NCI-H2081 treated with DMSO at 0.1 percent for 48 hours (cell line): Measurements from ENCODE around the gene SNRPA.
A peak's percentile ranks its signal among the peaks of the same experiment; 100 is the strongest.
"Not testable (repeated sequence)": the region's sequence is repeated elsewhere in the genome, so short reads cannot be mapped to it uniquely, and the experiment has no call there.

Experiments used
- DNase-seq: peaks from one replicate; lab custom pipeline; 2025; lab: John Stamatoyannopoulos, UW

SNRPA gene

DNA sequence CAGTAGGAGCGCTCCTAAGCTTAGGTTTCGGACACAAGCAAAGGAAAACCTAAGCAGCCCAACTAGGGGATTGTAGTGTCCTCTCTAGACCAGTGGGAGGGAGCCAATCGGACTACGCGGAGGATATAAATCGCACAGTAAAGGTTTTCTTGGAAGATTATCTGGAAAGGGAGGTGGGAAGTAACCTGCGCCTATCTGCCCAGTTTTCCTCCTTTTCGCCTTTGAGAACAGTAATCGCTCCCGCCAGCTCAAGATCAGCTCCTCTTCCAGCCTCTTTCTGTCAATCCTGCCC, 26.6 kb downstream of the SNRPA start:
- no peak for DNase-seq

DNA sequence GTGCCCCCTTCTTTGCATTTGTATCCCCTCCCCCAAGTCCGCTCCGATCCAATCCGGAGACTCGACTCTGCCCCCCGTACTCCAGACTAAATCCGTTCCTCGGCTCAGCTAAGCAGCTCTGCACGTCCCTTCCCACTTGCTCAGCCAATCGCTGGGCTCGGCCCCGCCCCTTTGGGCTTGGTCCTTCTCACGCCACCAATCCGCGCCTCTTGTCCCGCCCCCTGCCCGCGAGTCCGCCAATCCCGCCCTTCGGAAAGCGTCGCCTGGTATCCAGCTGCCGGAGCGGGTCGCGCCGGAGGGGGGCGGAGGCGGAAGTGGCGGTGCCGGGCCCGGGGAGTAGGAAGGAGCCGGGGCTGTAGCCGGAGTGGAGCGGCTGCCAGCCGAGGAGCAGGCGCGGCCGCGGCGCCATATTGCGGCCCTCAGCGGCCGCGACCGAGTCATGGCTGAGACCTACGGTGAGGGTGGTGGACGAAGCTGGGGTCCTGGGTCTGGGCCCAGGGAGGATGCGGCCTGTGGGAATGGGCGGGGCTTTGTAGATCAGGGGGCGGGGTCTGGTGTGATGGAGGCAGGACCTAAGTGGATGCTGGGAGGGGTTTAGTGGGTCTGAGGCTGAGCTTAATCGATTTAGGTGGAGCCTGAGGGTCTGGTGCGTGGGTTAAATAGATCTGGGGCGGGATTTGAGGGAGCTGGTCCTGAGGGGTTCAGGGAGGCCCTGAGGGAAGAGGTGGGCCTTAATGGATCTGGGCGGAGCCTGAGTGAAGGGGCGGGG, 27.1 kb downstream of the SNRPA start, which contains the start of gene RAB4B:
Gene RAB4B, plus strand, starts transcription at position 311 of the 769 bp plus-strand sequence. Its CDS starts 129 bp downstream, at position 440.
- DNase-seq: peak; percentile 94

GRCh38 chr19:40778706-40779284, 27.8 kb downstream of the SNRPA start:
- DNase-seq: no peak

GRCh38 chr19:40780582-40780981, 29.6 kb downstream of the SNRPA start:
- DNase-seq: no peak

DNA sequence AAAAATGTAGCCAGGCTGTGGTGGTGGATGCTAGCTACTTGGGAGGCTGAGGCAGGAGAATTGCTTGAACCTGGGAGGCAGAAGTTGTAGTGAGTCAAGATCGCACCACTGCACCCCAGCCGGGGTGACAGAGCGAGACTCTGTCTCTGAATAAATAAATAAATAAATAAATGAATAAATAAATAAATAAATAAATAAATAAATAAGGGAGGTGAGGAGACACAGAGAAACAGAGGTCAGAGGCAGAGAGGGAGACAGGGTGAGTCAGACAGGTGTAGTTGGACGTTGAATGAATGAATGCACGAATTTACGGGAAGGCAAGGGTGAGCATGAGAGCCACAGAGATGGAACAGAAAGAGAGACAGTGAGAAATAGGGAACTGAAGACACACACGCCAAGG, 30.1 kb downstream of the SNRPA start:
- DNase-seq: no peak

- no peak for DNase-seq
These were observed 32.7 kb downstream of the SNRPA start for GRCh38 chr19:40783711-40784110.

- not testable (repeated sequence) for DNase-seq
These were observed 33.1 kb downstream of the SNRPA start for GRCh38 chr19:40784146-40784545.

GRCh38 chr19:40785526-40785925, 34.5 kb downstream of the SNRPA start:
- no peak for DNase-seq

GRCh38 chr19:40786060-40787037, 35.3 kb downstream of the SNRPA start:
- no peak for DNase-seq

DNA sequence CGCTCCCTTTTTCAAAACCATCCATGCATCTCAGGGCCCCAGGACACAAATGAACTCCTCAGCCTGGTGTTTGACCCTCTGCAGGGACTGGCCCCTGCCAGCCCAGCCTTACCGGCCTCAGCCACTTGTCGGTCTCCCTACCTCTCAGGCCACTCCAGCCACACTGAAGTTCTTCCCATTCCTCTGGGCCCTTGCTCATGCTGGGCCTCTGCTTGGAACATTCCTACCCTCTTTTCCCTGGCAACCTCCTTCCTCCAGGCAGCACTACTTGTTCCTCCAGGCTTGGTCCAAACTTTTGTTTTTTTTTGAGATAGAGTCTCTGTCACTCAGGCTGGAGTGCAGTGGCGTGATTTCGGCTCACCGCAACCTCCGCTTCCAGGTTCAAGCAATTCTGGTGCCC, 40.3 kb downstream of the SNRPA start:
- DNase-seq: no peak

DNA sequence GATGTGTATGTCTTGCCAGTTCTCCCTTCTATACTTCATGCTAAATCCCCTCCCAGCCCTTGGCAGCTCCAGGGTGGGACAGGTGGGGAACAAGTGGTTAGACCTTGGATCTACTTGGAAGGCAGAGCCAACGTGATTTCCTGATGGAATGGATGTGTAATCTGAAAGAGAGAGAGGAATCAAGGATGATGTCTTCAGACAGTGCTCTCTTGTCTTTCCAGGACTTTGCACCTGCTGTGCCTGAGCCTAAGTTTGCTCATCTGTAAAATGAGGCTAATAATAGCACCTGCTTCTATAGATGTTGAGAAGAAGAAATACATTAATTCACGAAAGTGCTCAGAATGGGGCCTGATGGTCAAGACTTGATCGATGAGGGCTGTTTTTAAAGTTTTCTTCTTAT, 41.0 kb downstream of the SNRPA start:
- DNase-seq: no peak

- DNase-seq: no peak
These were observed 46.4 kb downstream of the SNRPA start for GRCh38 chr19:40797166-40797962.

- DNase-seq: no peak
These were observed 47.1 kb downstream of the SNRPA start for GRCh38 chr19:40797963-40798682.

- peak; percentile 86 for DNase-seq
These were observed 47.9 kb downstream of the SNRPA start, which contains the start of gene EGLN2 for GRCh38 chr19:40798683-40799557. Gene EGLN2, plus strand, starts transcription at chr19:40799191. Its CDS starts 1,382 bp downstream, at chr19:40800573.

DNA sequence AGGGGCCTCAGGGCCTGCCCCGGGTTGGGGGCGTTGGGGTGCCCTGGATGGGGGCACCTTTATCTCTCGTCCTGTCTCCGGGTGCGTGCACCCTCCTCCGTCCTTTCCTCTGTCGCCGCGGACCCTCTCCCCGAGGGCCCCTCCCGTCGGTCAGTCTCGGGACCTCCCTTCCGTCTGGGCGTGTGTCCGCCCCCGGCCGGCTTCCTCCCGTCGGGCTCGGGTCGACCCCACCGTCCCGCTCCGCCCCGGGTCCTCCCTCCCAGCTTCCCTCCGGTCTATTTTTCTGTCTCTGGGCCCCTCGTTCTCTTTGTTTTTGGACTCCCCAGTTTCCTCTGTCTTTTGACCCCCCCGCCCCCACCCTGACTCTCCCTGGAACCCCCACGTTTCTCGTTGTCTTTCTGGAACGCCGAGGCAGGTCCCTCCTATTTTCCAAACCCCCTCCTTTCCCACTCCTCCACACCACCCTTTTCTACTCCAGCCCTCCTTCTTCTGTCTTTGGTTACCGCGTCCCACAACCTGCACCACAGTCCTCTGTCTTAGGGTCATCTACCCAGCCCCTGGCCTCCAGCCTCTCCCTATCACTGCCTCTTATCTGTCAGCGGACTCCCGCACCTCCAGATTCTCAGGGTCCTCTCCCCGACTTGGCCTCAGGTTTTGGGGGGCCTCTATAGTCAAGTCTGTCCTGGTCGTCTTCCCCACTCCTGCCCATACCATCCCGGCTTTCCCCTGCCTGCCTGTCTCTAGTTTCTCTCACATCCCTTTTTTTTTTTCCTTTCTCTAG, 48.7 kb downstream of the SNRPA start:
- no peak for DNase-seq

DNA sequence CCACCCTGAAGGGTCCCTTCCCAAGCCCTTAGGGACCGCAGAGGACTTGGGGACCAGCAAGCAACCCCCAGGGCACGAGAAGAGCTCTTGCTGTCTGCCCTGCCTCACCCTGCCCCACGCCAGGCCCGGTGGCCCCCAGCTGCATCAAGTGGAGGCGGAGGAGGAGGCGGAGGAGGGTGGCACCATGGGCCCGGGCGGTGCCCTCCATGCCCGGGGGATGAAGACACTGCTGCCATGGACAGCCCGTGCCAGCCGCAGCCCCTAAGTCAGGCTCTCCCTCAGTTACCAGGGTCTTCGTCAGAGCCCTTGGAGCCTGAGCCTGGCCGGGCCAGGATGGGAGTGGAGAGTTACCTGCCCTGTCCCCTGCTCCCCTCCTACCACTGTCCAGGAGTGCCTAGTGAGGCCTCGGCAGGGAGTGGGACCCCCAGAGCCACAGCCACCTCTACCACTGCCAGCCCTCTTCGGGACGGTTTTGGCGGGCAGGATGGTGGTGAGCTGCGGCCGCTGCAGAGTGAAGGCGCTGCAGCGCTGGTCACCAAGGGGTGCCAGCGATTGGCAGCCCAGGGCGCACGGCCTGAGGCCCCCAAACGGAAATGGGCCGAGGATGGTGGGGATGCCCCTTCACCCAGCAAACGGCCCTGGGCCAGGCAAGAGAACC, 49.5 kb downstream of the SNRPA start:
- DNase-seq: no peak

- DNase-seq: no peak
These were observed 50.0 kb downstream of the SNRPA start for GRCh38 chr19:40800997-40801377.

DNA sequence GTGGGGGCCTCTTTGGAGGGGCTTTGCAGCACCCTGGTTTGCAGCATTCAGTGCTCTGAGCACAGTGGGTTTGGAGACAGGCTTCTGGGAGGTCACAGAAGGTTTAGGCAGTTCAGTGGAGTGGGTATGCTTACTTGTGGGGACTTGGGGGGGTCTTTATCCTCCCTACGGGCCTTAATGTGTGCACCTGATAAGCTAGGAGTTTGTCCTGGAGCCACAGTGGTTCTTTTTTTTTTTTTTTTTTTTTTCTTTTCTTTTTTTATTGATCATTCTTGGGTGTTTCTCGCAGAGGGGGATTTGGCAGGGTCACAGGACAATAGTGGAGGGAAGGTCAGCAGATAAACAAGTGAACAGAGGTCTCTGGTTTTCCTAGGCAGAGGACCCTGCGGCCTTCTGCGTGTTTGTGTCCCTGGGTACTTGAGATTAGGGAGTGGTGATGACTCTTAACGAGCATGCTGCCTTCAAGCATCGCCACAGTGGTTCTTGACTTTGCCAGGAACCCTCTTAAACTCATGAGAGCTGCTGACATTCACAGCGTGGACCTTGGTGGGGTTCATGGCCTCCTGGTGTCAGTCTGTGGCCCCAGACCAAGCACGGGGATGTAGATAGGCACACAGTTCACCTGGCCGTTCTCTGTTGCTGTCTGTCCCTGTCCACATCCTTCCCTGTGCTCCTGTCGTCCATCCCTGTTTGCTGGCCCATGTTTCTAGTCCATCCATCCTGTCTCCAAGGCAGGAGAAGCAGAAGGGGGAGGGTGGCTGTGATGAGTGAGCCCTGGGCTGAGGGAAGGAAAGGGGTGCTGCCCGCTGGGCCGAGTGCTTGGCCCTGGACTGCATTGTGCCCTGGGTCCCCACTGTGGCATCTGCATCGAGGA, 50.7 kb downstream of the SNRPA start:
- DNase-seq: no peak
